ENCODE results near the gene TMEM184B.

The TMEM184B gene

DNA sequence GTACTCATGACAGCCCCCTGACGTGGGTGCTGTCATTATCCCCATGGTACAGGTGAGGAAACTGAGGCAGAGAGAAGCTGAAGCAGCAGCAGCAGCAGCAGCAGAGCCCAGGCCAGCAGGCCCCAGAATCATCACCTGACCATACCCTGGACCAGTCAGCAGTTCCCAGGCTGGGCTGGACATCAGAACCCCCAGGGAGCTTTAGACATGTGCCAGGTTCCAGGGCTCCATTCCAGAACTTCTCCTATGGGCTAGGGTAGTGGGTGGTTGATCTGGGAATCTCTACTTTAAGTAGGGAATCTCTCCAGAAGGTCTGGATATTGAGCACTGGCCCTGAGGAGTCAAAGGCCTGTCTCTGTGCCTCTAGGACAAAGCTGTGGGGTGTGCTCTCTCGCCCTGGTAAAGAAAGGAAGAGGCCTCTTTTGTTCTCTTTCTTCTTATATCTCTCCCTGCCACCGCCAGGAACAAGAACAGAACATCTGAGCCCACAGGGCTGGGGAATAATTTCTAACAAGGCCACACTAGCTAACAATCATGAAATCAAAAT is 44.4 kb downstream of the TMEM184B start:
- no peak for DNase-seq (ENCODE audit: low read depth in 3 of 3, low spot score in 1 of 3)

DNA sequence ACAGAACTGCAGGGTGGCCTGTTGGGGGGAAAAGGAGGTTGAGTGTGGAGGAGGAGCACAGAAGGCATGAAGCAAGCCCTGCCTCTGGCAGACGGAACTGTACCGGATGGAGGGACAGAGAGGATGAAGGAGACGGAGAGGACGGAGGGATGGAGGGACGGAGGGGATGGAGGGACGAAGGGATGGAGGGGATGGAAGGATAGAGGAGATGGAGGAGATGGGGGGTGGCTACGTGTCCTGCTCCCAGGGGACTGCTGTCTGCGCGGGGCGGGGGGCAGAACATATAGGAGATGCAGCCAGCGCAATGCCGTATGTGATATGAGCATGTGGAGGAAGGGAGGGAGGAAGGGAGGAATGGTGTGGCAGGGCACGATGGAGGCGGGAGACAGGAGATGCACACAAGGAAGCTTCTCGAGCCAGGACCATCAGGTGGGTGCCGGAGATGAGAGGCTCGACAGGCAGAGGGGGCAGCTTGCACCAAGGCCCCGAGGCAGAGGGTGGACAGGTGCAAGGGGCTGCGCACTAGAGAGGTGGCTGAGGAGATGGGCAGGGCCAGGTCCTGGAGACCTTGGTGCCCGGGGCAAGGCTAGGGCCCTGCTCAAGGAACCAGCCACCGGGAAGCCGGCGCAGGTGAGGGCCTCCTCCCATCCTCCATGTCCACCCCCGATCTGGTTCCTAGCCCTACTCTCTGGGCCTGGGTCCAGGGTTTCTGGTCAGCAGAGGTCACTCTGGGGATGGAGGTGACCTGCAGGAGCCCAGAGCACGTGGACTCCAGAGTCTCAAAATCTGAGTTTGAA is 45.8 kb downstream of the TMEM184B start:
- DNase-seq (ENCODE audit: low read depth in 3 of 3, low spot score in 1 of 3) = no peak

DNA sequence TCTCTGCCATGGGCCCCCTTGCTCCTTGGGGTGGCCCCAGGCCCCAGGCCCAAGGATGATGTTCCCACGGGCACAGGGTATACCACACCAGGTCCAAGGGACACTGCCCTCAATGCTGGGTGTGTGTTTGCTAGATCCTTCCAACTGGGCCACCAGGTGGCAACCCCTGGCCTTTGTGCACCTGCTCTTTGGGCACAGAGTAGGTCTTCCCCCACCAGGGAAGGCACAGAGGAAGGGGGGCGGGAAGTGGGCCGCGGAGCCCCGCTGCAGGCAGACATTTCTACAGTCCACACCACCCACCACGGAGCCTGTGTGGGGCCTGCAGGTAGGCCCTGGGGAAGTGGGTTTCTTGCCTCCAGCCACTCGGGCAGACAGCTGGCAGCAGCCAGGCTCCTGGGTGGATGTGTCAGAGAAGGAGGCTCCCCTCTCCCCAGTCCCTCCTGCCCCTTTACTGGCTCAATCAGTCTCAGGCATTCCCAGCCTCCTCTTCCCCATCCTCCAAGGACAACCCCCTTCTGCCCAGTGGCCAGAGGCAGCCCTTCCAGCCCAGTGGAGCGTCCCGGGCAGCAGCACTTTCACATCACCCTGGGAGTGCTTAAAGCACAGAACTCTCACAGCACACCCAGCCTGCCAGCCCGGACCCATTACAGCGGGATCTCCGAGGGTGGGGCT is 49.4 kb downstream of the TMEM184B start:
- DNase-seq (ENCODE audit: low read depth in 3 of 3, low spot score in 1 of 3) = no peak

- no peak for DNase-seq (ENCODE audit: low read depth in 3 of 3, low spot score in 1 of 3)
Observed at GRCh38 chr22:38222797-38223119, 50.1 kb downstream of the TMEM184B start.

DNA sequence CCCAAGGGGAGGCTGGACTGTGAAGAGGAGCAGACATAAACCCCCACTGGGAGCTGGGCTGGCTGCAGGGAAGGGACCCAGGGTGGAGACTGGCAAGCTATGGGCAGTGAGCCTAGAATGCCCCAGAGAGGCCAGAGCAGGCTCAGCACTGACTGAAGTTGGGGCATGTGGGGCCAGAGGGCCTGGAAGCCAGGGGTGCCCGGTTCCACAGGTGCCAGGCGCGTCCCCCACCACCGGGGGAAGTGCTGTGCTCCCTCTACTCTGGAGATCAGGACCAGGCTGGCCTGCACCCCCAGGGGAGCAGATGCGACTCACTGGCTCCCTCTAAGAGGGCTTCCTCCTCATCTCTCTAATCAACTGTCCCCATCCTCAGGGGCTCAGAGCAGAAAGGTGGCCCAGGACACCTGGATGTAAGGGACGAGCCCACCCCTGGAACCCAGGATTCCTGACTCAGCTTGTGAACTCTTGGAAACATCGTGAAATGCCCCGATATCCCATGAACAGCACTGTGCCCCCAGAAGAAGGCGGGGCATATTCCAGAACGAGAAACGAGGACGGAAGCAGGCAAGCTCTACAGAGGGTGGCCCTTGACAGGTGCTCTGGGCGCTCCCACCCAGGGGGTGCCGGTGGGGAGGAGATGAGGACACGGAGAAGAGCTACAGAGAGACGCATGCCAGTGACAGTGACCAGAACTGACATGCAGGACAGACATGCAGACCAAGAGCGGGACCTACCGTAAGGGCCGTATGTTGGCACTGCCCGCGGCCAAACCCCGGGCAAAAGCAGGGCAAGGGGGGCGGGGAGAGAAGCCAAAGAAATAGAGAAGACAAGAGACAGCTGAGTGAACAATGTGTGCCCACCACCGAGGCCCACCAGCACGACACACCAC is 50.7 kb downstream of the TMEM184B start:
- DNase-seq (ENCODE audit: low read depth in 3 of 3, low spot score in 1 of 3) = no peak

GRCh38 chr22:38221407-38221806 is 51.4 kb downstream of the TMEM184B start:
- DNase-seq (ENCODE audit: low read depth in 3 of 3, low spot score in 1 of 3) = no peak

DNA sequence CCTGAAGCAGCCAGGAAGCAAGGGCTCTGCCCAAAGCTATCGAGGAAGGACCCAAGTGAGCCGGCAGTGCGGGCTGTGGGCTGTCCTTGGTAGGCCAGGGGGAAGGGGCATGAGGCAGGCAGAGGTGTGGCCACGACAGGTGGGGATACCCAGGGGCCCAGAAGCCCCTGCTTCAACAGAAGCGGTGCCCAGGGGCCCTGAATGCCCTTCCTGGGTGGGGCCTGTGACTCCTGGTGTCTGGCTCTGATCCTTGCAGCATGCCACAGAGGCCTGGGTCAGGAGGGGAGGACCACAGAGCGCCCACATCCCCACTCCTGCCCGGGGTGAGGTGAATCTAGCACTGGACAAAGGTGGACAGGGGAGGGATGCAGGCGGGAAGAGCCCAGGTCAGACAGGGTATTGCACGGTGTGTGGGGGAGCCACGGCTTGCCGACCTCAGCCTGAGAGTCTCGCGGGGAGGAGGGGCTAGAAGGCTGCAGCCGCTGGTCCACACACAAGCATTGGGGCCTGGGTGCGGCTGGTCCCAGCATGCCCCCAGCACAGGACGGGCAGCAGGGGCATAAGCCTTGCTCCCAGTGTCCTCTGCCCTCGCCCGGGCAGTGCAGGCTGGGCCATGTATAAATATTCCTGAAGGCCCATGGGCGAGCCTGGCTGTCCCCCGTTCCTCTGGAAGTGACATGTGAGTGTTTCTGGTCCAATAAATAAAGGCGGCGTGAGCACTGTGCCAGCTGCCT is 52.0 kb downstream of the TMEM184B start:
- no peak for DNase-seq (ENCODE audit: low read depth in 3 of 3, low spot score in 1 of 3)

DNA sequence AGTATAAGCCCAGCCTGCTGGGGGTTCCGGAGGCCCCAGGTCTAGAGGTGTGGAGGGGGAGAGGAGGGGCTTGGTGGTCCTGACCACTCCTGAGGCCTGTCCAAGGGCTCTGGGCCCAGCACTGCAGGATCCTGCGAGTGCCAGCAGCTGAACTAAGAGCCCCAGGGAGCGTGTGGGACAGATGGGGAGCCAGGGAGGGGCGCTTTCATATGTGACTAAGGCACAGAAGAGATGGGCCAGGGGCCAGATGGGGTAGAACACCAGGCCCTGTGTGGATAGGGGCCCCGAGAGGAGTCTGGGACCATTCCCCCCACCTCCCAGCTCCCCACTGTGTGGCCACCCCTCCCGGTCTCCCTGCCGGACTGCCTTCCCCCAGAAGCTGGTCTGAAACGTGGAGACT is 52.6 kb downstream of the TMEM184B start:
- DNase-seq (ENCODE audit: low read depth in 3 of 3, low spot score in 1 of 3) = no peak

DNA sequence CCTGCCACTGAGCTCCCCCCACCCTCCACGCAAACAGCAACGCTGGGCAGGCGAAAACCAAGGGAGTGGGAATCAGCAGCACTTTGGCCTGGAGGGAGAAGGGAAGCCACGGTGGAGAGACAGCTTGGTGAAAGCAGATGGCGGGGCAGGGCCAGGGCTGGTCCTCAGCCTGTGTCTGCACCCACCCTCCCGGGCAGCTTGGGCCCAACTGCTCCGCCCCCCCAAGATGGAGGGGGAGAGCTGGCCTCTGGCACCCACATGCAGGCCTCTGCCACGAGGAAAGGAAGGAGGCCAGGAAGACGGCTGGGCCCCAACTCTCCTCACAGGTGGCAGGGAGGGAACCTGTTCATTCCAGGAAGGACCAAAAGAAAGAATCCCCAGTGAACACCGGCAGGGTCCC is 53.2 kb downstream of the TMEM184B start:
- DNase-seq (ENCODE audit: low read depth in 3 of 3, low spot score in 1 of 3) = no peak

GRCh38 chr22:38218661-38219622 is 53.9 kb downstream of the TMEM184B start:
- peak in 1 of 3 donors; percentile 16 for DNase-seq (ENCODE audit: low read depth in 3 of 3, low spot score in 1 of 3)

DNA sequence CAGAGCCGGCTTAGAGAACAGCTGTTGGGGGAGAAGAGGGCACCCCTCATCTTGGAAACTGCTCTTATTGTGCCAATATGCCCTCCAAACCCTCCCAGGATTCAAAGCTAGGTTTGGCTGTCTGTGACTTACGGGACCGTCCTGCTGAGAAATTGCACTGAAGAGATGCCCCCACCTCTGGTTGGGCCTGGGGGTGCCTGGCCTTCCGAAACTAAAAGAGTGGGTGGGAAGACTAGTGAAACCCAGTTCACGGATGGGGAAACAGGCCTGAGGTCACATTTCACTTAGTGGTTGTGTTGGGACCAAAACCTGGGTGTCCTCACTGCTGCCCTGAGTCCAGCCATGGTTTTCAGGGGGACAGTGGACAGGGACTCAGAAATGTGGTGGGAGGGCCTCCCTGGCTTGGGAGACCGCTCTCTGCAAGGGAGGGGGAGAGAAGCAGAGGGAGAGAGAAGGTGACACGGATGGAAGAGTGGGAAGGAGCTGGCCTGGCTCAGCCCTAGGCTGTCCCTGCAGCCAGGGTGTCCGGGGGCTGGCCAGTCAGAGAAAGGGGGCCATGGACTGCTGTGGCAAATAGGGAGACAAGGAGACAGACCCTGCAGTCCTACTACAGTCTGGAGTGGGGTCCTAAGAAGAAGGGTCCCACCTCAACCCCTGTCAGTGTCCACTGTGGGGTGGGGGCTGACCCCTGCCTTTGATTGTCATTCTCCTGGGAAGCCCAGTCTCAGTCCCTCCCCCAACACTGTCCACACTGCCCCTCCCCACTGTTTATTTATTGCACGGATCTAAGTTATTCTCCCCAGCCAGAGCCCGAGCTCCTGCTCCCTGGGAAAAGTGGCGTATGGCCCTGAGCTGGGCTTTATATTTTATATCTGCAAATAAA is 57.4 kb downstream of the TMEM184B start:
- DNase-seq (ENCODE audit: low read depth in 3 of 3, low spot score in 1 of 3) = no peak

DNA sequence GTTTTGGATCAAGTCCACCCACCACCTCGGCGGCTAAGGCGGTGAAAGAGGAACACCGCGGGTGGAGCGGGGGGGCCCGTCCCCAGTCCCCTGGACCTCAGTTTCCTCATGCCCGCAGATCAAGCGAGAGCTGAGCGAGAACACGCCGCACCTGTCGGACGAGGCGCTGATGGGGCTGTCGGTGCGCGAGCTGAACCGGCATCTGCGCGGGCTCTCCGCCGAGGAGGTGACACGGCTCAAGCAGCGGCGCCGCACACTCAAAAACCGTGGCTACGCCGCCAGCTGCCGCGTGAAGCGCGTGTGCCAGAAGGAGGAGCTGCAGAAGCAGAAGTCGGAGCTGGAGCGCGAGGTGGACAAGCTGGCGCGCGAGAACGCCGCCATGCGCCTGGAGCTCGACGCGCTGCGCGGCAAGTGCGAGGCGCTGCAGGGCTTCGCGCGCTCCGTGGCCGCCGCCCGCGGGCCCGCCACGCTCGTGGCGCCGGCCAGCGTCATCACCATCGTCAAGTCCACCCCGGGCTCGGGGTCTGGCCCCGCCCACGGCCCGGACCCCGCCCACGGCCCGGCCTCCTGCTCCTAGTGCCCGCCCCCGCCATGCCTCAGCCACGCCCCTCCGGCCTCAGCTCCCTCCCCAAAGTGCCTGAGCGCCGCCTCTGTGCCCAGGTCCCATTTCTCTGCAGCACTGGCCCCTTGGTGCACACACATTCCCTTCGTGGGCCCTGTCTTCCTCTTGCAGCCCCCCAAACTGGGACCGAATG is 58.3 kb downstream of the TMEM184B start:
- DNase-seq (ENCODE audit: low read depth in 3 of 3, low spot score in 1 of 3) = peak in 2 of 3 donors; percentile 46 to 53

DNA sequence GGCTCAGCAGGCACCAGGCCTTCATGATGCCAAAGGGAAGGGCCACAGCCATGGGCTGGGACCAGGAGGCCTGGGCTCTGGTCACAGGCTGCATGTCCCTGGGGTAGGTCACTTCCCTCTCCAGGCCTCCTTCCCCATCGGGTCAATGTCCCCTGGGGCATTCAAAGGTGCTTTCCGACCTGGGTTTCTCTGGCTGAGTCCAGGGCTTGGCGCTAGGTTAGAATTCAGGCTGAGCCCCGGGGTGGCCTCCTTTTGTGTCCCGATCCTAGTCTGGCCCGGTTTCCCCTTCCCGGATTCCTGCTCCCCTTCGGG is 58.9 kb downstream of the TMEM184B start:
- DNase-seq (ENCODE audit: low read depth in 3 of 3, low spot score in 1 of 3) = no peak

GRCh38 chr22:38213319-38213989 is 59.4 kb downstream of the TMEM184B start:
- no peak for DNase-seq (ENCODE audit: low read depth in 3 of 3, low spot score in 1 of 3)

- DNase-seq (ENCODE audit: low read depth in 3 of 3, low spot score in 1 of 3) = no peak
Observed at GRCh38 chr22:38212442-38212841, 60.4 kb downstream of the TMEM184B start.

DNA sequence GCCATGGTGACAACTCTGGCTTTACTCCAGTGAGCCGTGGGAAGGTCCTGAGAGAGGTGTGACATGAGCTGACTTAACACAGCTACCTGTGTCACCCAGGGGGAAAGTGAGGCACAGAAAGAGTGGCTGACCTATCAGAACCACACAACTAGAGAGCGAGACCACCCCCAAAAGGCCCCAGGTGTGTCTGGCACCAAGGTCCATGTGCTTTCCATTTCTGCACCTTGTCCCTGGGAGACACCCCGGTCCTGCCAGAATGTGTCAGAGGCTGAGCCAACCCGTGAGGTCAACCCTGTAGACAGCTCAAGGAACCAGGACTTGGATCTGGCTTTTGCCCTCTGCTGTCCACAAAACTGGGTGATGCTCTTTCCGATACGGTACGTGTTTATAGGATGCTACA is 61.3 kb downstream of the TMEM184B start:
- DNase-seq (ENCODE audit: low read depth in 3 of 3, low spot score in 1 of 3) = no peak

GRCh38 chr22:38208551-38208968 is 64.2 kb downstream of the TMEM184B start:
- no peak for DNase-seq (ENCODE audit: low read depth in 3 of 3, low spot score in 1 of 3)

Data from stimulated activated CD4-positive, alpha-beta T cell treated with anti-CD3 and anti-CD28 coated beads, TNF-alpha, amount 100 ng/mL, for 1 hour (primary cell).